Adrenal gland (tissue), 12 donors: ENCODE data around the gene CD300C. TPM values are rescaled to one million over a fixed set of nuclear protein-coding genes. Genes with fewer than 3 reads are reported as not detected.
A peak's percentile ranks its signal among the peaks of the same experiment; 100 is the strongest.
"Not testable (repeated sequence)": the region's sequence is repeated elsewhere in the genome, so short reads cannot be mapped to it uniquely, and the experiment has no call there.

Experiments
- DNase-seq, 7 donors: peaks; one replicate each; pipeline ENCODE4 v3.0.0-alpha.2; 2019 to 2020
- H3K27ac ChIP-seq, 5 donors: fragments of 200-600 bp; sonication (generic) in 4 of 5; 1 replicate in 3 of 5; 2 replicates in 2 of 5; pipeline versions ENCODE4 v1.5.1 to v1.8.0; 2016 to 2020; ENCODE audit warnings: mild to moderate bottlenecking in 1 of 5
- H3K27me3 ChIP-seq: fragments of 200-600 bp; 2 replicates; pipeline ENCODE4 v1.8.0; 2021
- H3K36me3 ChIP-seq, 2 donors: fragments of 200-600 bp; replicated peaks in 1 of 2; 1 replicate in 1 of 2; 2 replicates in 1 of 2; pipeline versions ENCODE4 v1.5.1 to v1.8.0; 2018 to 2022
- H3K4me1 ChIP-seq, 2 donors: fragments of 200-600 bp; replicated peaks in 1 of 2; 1 replicate in 1 of 2; 2 replicates in 1 of 2; pipeline versions ENCODE4 v1.5.1 to v1.8.0; 2018 to 2021
- H3K4me3 ChIP-seq, 4 donors: fragments of 200-600 bp; sonication (generic) in 3 of 4; one replicate each; pipeline ENCODE4 v1.5.1; 2016 to 2018
- H3K9me3 ChIP-seq, 3 donors: fragments of 200-600 bp; sonication (generic) in 1 of 3; replicated peaks in 1 of 3; 1 replicate in 2 of 3; 2 replicates in 1 of 3; pipeline versions ENCODE4 v1.5.1 to v1.8.0; 2016 to 2021
- CTCF ChIP-seq, 6 experiments: fragments of 450-650 bp in 4 of 6; fragments of 200-600 bp in 2 of 6; sonication (generic) in 1 of 6; IDR thresholded peaks; 1 replicate in 5 of 6; 2 replicates in 1 of 6; pipeline versions ENCODE4 v1.5.1 to v1.8.0; 2016 to 2021; ENCODE audit warnings: antibody characterized with exemption in 6 of 6, mild to moderate bottlenecking in 2 of 6, moderate library complexity in 1 of 6
- POLR2A ChIP-seq, 2 donors: fragments of 450-650 bp; IDR thresholded peaks; one replicate each; pipeline ENCODE4 v1.6.1; 2017; ENCODE audit warnings: antibody characterized with exemption in 2 of 2, mild to moderate bottlenecking in 2 of 2, moderate library complexity in 1 of 2
- WGBS, 4 donors: extraction: QIAGEN DNeasy Blood & Tissue Kit in 2 of 4; methylation state at CpG; one replicate each; pipeline versions ENCODE4 v1.1.5 to v1.1.7; 2013 to 2017; 5-methylcytosine and 5-hydroxymethylcytosine counted together
- intact Hi-C, 2 donors: fragments of 100-400 bp; cut with DNase I; formaldehyde crosslinking; loops; one replicate each; pipeline versions ENCODE4 v1.14.1 to v1.15.0; 2022 to 2023
- polyA plus RNA-seq, 3 donors: library from polyadenylated mRNA; stranded (reverse); fragments of 200-250 nt in 2 of 3; fragments of 350-450 nt in 1 of 3; fragmentation: Illumina TruSeq in 1 of 3; extraction: RNeasy Lipid Tissue Mini Kit (QIAGEN cat#74804) in 1 of 3; gene quantifications; one replicate each; pipeline ENCODE4 v1.2.3, GENCODE V29; 2013 to 2014
- total RNA-seq, 9 donors: library from RNA; depleted of rRNA in 4 of 9; stranded (reverse); fragments of >200 nt in 4 of 9; fragments of 120-200 nt in 1 of 9; fragmentation: NEBNext Ultra II Directional in 1 of 9; extraction: Animal tissue kit (Norgen Biotek cat#: 25700) in 1 of 9; gene quantifications; one replicate each; pipeline versions ENCODE4 v1.1.0 to v1.2.4, GENCODE V29; 2013 to 2023
- donor health status: healthy with polysubstance abuse.
- donor health status: Bipolar disorder and iron deficiency.
- donor health status: DM: yes; HTN: yes; CAD: no.
- donor health status: DM: no; HTN: no; CAD: no.
- donor health status: DM: no; HTN: no; CAD: no.
- donor health status: DM: yes; HTN: yes; CAD: no.

Gene CD300C
- total and polyA plus RNA-seq, 12 donors: 0.22 to 4.5 (median 2.3) TPM; not detected in 1

DNA sequence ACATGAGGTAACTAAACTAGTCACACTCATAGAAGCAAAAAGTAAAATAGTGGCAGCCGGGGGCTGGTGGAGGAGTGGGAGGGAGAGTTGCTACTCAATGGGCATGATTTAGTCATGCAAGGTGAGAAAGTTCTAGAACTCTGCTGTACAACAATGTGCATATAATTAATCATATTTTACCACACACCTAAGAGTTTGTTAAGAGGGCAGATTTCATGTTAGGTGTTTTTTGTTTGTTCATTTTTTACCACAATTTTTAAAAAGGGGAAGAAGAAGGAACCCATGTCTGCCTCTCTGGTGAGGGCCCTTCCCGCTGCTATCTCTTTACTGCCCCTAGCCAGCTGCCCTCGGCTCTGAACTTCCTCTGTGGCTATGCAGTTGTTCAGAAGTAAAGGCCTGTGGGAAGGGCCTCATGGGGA, 25.9 kb downstream of the CD300C start:
- Histone ChIP-seq H3K27ac (peak overlapping the region in 3 of 5 donors; percentile 75 to 90 (median 79)), H3K9me3 (no peaks in the 10 kb centered on the region), H3K4me1 (no peaks in the 10 kb centered on the region), H3K27me3 (peaks cover 3% of the 10 kb centered on the region), H3K36me3 (no peaks in the 10 kb centered on the region), H3K4me3 (no peak overlapping the region)
- intact Hi-C loops: no loop called here
- TF ChIP-seq CTCF (IDR thresholded peaks at IDR 0.05) (no peak), POLR2A (IDR thresholded peaks at IDR 0.05) (no peak)
- WGBS, 4 donors: 69 to 74% (median 72%) methylated on average over 3 of the region's 3 CpGs
- DNase-seq: peak in 2 of 7 donors; percentile 46 to 56

DNA sequence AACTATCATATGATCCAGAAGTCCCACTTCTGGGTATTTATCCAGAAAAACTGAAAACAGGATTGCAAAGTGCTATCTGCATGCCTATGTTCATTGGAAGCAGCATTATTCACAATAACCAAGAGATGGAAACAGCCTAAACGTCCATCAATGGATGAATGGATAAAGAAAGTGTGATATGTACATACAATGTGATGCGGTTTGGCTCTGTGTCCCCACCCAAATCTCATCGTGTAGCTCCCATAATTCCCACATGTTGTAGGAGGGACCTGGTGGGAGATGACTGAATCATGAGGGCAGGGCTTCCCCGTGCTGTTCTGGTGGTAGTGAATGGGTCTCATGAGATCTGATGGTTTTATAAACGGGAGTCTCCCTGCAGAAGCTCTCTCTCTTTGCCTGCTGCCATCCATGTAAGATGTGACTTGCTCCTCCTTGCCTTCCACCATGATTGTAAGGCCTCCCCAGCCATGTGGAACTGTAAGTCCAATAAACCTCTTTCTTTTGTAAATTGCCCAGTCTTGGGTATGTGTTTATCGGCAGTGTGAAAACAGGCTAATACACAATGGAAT, 27.4 kb downstream of the CD300C start:
- H3K36me3 ChIP-seq, H3K4me1 ChIP-seq, H3K9me3 ChIP-seq, H3K4me3 ChIP-seq, H3K27me3 ChIP-seq, intact Hi-C loops, H3K27ac ChIP-seq, DNase-seq: not testable (repeated sequence)
- WGBS, 4 donors: 80 to 87% (median 85%) methylated on average over 6 of the region's 6 CpGs

DNA sequence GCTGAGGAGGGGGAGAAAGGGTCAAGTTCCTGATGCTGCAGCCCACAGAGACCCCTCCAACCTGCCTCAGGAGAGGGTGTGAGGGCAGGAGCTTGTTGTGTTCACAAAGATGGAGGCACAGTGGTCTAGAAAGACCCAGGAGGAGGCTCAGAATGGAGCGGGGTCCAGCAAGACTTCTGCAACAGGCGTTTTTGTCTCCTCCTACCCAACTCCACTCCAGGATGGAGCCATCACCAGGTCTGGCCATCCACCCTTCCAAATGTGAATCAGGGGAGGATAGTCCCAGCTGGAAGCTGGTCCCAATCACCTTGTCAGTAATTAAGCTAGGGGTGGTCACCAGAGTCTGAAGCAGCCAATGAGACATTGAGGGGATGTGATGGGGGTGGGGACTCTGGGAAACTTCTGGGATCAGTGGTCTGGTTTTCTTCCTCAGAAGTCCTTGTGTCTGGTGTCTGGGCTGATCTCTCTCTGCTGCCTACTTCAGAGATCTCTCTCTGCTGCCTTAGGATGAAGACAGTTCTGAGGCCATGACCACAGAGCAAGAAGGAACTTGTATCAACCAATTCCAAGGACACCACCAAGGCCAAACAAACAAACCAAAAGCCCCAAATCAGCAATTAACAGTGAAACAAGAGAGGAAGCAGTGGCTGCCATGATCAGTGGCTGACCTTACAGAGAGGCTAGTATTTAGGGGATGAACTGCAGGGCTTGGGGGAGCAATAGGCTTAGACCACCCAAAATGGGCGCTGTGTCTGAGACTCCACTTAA, 29.2 kb downstream of the CD300C start:
- intact Hi-C loops: no loop called here
- H3K4me1 ChIP-seq: no peaks in the 10 kb centered on the region
- no peak overlapping the region for H3K27ac ChIP-seq
- 73 to 88% (median 87%) methylated on average over 3 of the region's 3 CpGs for WGBS, 4 donors
- H3K9me3 ChIP-seq: no peaks in the 10 kb centered on the region
- no peaks in the 10 kb centered on the region for H3K36me3 ChIP-seq
- H3K27me3 ChIP-seq: peaks cover 3% of the 10 kb centered on the region
- no peak for TF ChIP-seq POLR2A (IDR thresholded peaks at IDR 0.05)
- no peak for TF ChIP-seq CTCF (IDR thresholded peaks at IDR 0.05)
- H3K4me3 ChIP-seq: no peak overlapping the region
- peak in 1 of 7 donors; percentile 14 for DNase-seq

GRCh38 chr17:74515941-74516340, 30.0 kb downstream of the CD300C start:
- TF ChIP-seq POLR2A (IDR thresholded peaks at IDR 0.05) (no peak), CTCF (IDR thresholded peaks at IDR 0.05) (no peak)
- no peak for DNase-seq
- Histone ChIP-seq H3K4me3 (no peak overlapping the region), H3K36me3 (no peaks in the 10 kb centered on the region), H3K9me3 (no peaks in the 10 kb centered on the region), H3K4me1 (no peaks in the 10 kb centered on the region), H3K27me3 (no peaks in the 10 kb centered on the region), H3K27ac (no peak overlapping the region)
- intact Hi-C loops: no loop called here
- 70 to 81% (median 77%) methylated on average over 4 of the region's 4 CpGs for WGBS, 4 donors
